ENCODE data around the gene ANKRD53. TPM values are rescaled to one million over a fixed set of nuclear protein-coding genes. Genes with fewer than 3 reads are reported as not detected.
"Not testable (repeated sequence)": the region's sequence is repeated elsewhere in the genome, so short reads cannot be mapped to it uniquely, and the experiment has no call there.

The ANKRD53 gene
- total RNA-seq, 2 experiments from 2014 or later = 0.21 to 0.38 TPM

- peaks cover 32% of the 10 kb centered on the region for H3K36me3 Mint-ChIP-seq
- H3K4me3 Mint-ChIP-seq = no peak overlapping the region
- no peaks in the 10 kb centered on the region for H3K27me3 Mint-ChIP-seq
- no peak for DNase-seq
- H3K9me3 Mint-ChIP-seq = no peaks in the 10 kb centered on the region
- peaks cover 28% of the 10 kb centered on the region for H3K4me1 Mint-ChIP-seq
- no peak overlapping the region for H3K27ac Mint-ChIP-seq
Observed at GRCh38 chr2:70988726-70989648, 10.6 kb downstream of the ANKRD53 start.

DNA sequence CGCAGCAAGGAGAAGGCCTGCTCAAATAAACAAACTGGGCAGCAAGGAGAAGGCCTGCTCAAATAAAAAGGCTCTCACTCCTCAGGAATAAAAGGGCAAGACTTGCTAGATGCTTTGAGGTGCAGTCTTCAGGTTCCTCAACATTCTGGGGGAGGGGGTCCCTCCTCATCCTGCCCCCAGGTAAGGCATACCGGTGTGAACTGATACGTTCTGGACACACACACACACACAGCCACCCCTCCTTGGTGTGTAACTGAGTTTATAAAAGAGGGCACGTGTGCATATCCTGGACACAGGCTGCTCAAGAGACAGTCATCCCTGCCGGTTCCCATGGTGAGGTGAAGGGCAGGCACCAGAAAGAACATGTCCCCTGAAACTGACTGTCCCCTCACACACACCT, 11.8 kb downstream of the ANKRD53 start:
- Mint-ChIP-seq H3K27ac (no peak overlapping the region), H3K27me3 (no peaks in the 10 kb centered on the region), H3K36me3 (peaks cover 32% of the 10 kb centered on the region), H3K4me3 (no peak overlapping the region), H3K9me3 (no peaks in the 10 kb centered on the region), H3K4me1 (peaks cover 21% of the 10 kb centered on the region)
- no peak for DNase-seq

GRCh38 chr2:70991142-70991541, 12.7 kb downstream of the ANKRD53 start:
- H3K9me3 Mint-ChIP-seq = no peaks in the 10 kb centered on the region
- H3K36me3 Mint-ChIP-seq = peaks cover 24% of the 10 kb centered on the region
- peaks cover 20% of the 10 kb centered on the region for H3K4me1 Mint-ChIP-seq
- no peak overlapping the region for H3K4me3 Mint-ChIP-seq
- H3K27ac Mint-ChIP-seq = no peak overlapping the region
- no peak for DNase-seq
- no peaks in the 10 kb centered on the region for H3K27me3 Mint-ChIP-seq

- no peak overlapping the region for H3K27ac Mint-ChIP-seq
- no peak overlapping the region for H3K4me3 Mint-ChIP-seq
- H3K4me1 Mint-ChIP-seq = peaks cover 20% of the 10 kb centered on the region
- DNase-seq = no peak
- no peaks in the 10 kb centered on the region for H3K27me3 Mint-ChIP-seq
- H3K9me3 Mint-ChIP-seq = no peaks in the 10 kb centered on the region
- peaks cover 19% of the 10 kb centered on the region for H3K36me3 Mint-ChIP-seq
Observed at GRCh38 chr2:70991742-70992141, 13.3 kb downstream of the ANKRD53 start.

GRCh38 chr2:70992945-70993853, 14.8 kb downstream of the ANKRD53 start:
- Mint-ChIP-seq H3K4me3 (peak overlapping the region; percentile 99), H3K36me3 (peaks cover 18% of the 10 kb centered on the region), H3K4me1 (peaks cover 20% of the 10 kb centered on the region), H3K9me3 (no peaks in the 10 kb centered on the region), H3K27me3 (no peaks in the 10 kb centered on the region), H3K27ac (peak overlapping the region; percentile 90)
- DNase-seq = no peak

- peaks cover 14% of the 10 kb centered on the region for H3K36me3 Mint-ChIP-seq
Observed at GRCh38 chr2:70994009-70994698, 15.7 kb downstream of the ANKRD53 start.

GRCh38 chr2:70994699-70995425, 16.4 kb downstream of the ANKRD53 start, which contains the start of gene TEX261:
TSS of gene TEX261 (minus strand) at chr2:70994873. CDS start at chr2:70994757, 116 bp downstream.
- Mint-ChIP-seq H3K9me3 (no peaks in the 10 kb centered on the region), H3K36me3 (peaks cover 14% of the 10 kb centered on the region), H3K27me3 (no peaks in the 10 kb centered on the region), H3K4me3 (peak within 1 kb of the TSS; percentile 99), H3K4me1 (peaks cover 23% of the 10 kb centered on the region), H3K27ac (peak within 1 kb of the TSS; percentile 90)
- peak; percentile 95 for DNase-seq

More at GRCh38 chr2:70994009-70994698, 15.7 kb downstream of the ANKRD53 start:
- Mint-ChIP-seq H3K27me3 (no peaks in the 10 kb centered on the region), H3K4me3 (peak overlapping the region; percentile 99), H3K27ac (peak overlapping the region; percentile 90), H3K9me3 (no peaks in the 10 kb centered on the region), H3K4me1 (peaks cover 20% of the 10 kb centered on the region)
- DNase-seq = peak; percentile 67

- H3K36me3 Mint-ChIP-seq = peaks cover 14% of the 10 kb centered on the region
- H3K4me1 Mint-ChIP-seq = peaks cover 23% of the 10 kb centered on the region
- H3K27ac Mint-ChIP-seq = peak overlapping the region; percentile 51
- no peaks in the 10 kb centered on the region for H3K27me3 Mint-ChIP-seq
- peak overlapping the region; percentile 81 for H3K4me3 Mint-ChIP-seq
- no peaks in the 10 kb centered on the region for H3K9me3 Mint-ChIP-seq
- peak; percentile 44 for DNase-seq
Observed at GRCh38 chr2:70995426-70995729, 16.9 kb downstream of the ANKRD53 start.

DNA sequence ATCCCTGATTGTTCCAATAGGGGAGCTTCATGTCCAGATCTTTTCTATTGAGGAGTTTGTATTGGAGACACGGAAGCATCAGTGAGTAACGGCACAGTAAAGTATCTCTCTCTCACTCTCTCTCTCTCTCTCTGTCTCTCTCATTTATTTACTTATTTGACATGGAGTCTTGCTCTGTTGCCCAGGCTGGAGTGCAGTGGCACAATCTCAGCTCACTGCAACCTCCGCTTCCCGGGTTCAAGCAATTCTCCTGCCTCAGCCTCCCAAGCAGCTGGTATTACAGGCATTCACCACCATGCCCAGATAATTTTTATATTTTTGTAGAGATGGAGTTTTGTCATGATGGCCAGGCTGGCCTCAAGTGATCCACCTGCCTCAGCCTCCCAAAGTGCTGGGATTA, 20.5 kb downstream of the ANKRD53 start:
- not testable (repeated sequence) for H3K27ac Mint-ChIP-seq, DNase-seq, H3K4me3 Mint-ChIP-seq, H3K9me3 Mint-ChIP-seq, H3K27me3 Mint-ChIP-seq, H3K36me3 Mint-ChIP-seq
- H3K4me1 Mint-ChIP-seq = peaks cover 20% of the 10 kb centered on the region

DNA sequence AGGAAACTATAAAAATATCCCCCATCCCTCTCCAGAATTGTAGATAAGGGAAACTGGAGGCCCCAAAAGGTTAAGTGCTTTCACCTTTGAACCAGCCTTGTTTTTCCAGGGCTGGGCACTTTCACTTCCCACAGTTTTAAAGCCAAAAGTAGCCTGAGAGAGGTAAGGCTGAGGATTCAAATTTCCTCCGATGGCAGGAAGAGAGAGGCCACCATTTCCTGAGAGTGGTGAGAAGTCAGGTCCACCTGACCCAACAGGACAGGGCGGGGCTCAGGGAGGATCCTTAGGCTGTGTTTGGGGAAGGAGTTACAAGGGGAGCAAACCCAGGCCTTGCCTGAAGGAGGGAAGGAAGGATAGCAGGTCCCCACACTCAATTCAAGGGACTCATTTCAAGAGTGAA, 20.9 kb downstream of the ANKRD53 start:
- Mint-ChIP-seq H3K27ac (peak overlapping the region; percentile 45), H3K9me3 (no peaks in the 10 kb centered on the region), H3K36me3 (no peaks in the 10 kb centered on the region), H3K4me1 (peaks cover 20% of the 10 kb centered on the region), H3K4me3 (peak overlapping the region; percentile 7), H3K27me3 (no peaks in the 10 kb centered on the region)
- no peak for DNase-seq

- H3K27ac Mint-ChIP-seq, H3K36me3 Mint-ChIP-seq, H3K9me3 Mint-ChIP-seq, H3K27me3 Mint-ChIP-seq, H3K4me3 Mint-ChIP-seq, DNase-seq: not testable (repeated sequence)
- peaks cover 20% of the 10 kb centered on the region for H3K4me1 Mint-ChIP-seq
Observed at GRCh38 chr2:70999931-71000330, 21.5 kb downstream of the ANKRD53 start.

- Mint-ChIP-seq H3K27ac (peak overlapping the region; percentile 78), H3K27me3 (no peaks in the 10 kb centered on the region), H3K4me3 (peak overlapping the region; percentile 82), H3K9me3 (no peaks in the 10 kb centered on the region), H3K36me3 (no peaks in the 10 kb centered on the region), H3K4me1 (peaks cover 14% of the 10 kb centered on the region)
- peak; percentile 84 for DNase-seq
Observed at GRCh38 chr2:71000780-71001591, 22.6 kb downstream of the ANKRD53 start.

DNA sequence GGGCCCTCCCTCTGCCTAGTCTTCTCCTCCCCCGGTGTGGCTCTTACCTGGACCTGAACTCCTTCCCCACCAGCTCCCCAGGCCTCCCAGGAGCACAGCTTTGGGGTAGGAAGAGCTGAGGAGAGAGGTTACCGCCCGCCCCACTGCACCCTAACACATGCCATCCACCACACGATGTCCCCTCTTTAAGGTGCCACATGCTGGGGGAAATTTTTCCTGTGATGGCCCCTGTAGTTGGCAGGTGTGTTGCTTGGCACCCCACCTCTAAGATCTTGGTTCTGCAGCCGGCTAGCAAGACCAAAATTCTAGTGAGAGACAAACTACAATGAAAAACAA, 23.1 kb downstream of the ANKRD53 start:
- Mint-ChIP-seq H3K4me3 (peak overlapping the region; percentile 7), H3K4me1 (peaks cover 14% of the 10 kb centered on the region), H3K36me3 (no peaks in the 10 kb centered on the region), H3K27ac (no peak overlapping the region), H3K9me3 (no peaks in the 10 kb centered on the region), H3K27me3 (no peaks in the 10 kb centered on the region)
- DNase-seq = no peak

All from activated naive CD8-positive, alpha-beta T cell treated with anti-CD3 and anti-CD28 coated beads for 36 hours (primary cell).